HEK293 (cell line): ENCODE measurements around the gene SOHLH2.

Experiments
- CTCF ChIA-PET: fragments of 350-600 bp; formaldehyde crosslinking; extraction: SDS; loops from one replicate; lab custom pipeline; 2021; ENCODE audit warnings: antibody characterized with exemption; lab: Yijun Ruan, JAX
- POLR2A ChIA-PET: fragments of 300-600 bp; formaldehyde crosslinking; extraction: SDS; loops from one replicate; lab custom pipeline; 2020; ENCODE audit warnings: antibody characterized with exemption, inconsistent platforms; lab: Yijun Ruan, JAX
- H3K27ac ChIP-seq: fragments of 200-500 bp; sonication (Bioruptor generic); 2 replicates; pipeline ENCODE4 v1.5.1; 2014; ENCODE audit warnings: low read depth, low read length, control low read depth, inconsistent platforms; ENCODE audit errors: extremely low read depth
- H3K36me3 ChIP-seq, 2 experiments: fragments of 200-500 bp in 1 of 2; sonication (Bioruptor generic) in 1 of 2; 1 replicate in 1 of 2; 2 replicates in 1 of 2; pipeline ENCODE4 v1.5.1; 2014 to 2017; ENCODE audit warnings: inconsistent platforms in 2 of 2, low read length in 2 of 2; ENCODE audit not compliant: control insufficient read depth in 2 of 2, insufficient read depth in 1 of 2
- H3K4me1 ChIP-seq: fragments of 200-500 bp; sonication (Bioruptor generic); 2 replicates; pipeline ENCODE4 v1.5.1; 2014; ENCODE audit warnings: mild to moderate bottlenecking, low read length, inconsistent platforms; ENCODE audit not compliant: control insufficient read depth, insufficient read depth
- H3K4me3 ChIP-seq: 2 replicates; pipeline ENCODE4 v1.5.1; 2011; ENCODE audit warnings: low read depth, mild to moderate bottlenecking, control low read depth, low read length, moderate library complexity
- H3K9me3 ChIP-seq: fragments of 200-500 bp; sonication (Bioruptor generic); 2 replicates; pipeline ENCODE4 v1.5.1; 2014; ENCODE audit warnings: low read depth, low read length, inconsistent platforms; ENCODE audit not compliant: control insufficient read depth, insufficient read depth
- ATF2 ChIP-seq: fragments of 450-650 bp; formaldehyde crosslinking; IDR thresholded peaks from 2 replicates; pipeline ENCODE4 v1.5.1; 2016; ENCODE audit warnings: missing biosample characterization, missing genetic modification characterization, low read depth
- KLF1 ChIP-seq: fragments of 450-650 bp; formaldehyde crosslinking; IDR thresholded peaks from 2 replicates; pipeline ENCODE4 v1.5.1; 2016; ENCODE audit warnings: missing biosample characterization, missing genetic modification characterization
- SP2 ChIP-seq: fragments of 450-650 bp; formaldehyde crosslinking; IDR thresholded peaks from 2 replicates; pipeline ENCODE4 v1.5.1; 2016; ENCODE audit warnings: missing biosample characterization, missing genetic modification characterization
- SP3 ChIP-seq: fragments of 450-650 bp; formaldehyde crosslinking; IDR thresholded peaks from 2 replicates; pipeline ENCODE4 v1.5.1; 2016; ENCODE audit warnings: missing biosample characterization, missing genetic modification characterization
- YY1 ChIP-seq: fragments of 450-650 bp; formaldehyde crosslinking; IDR thresholded peaks from 2 replicates; pipeline ENCODE4 v1.5.1; 2018; ENCODE audit warnings: missing biosample characterization, missing genetic modification characterization
- ZNF221 ChIP-seq: fragments of 450-650 bp; formaldehyde crosslinking; IDR thresholded peaks from 2 replicates; pipeline ENCODE4 v1.5.1; 2017; ENCODE audit warnings: missing biosample characterization, missing genetic modification characterization, borderline replicate concordance
- ZNF223 ChIP-seq: fragments of 450-650 bp; formaldehyde crosslinking; IDR thresholded peaks from 2 replicates; pipeline ENCODE4 v1.5.1; 2016; ENCODE audit warnings: missing biosample characterization, missing genetic modification characterization
- ZNF341 ChIP-seq: fragments of 450-650 bp; formaldehyde crosslinking; IDR thresholded peaks from 2 replicates; pipeline ENCODE4; 2016; ENCODE audit warnings: low read depth, missing biosample characterization, missing genetic modification characterization
- ZNF423 ChIP-seq: fragments of 450-650 bp; formaldehyde crosslinking; IDR thresholded peaks from 2 replicates; pipeline ENCODE4 v1.5.1; 2016; ENCODE audit warnings: missing biosample characterization, missing genetic modification characterization
- ZNF488 ChIP-seq: fragments of 450-650 bp; formaldehyde crosslinking; IDR thresholded peaks from 2 replicates; pipeline ENCODE4 v1.5.1; 2016; ENCODE audit warnings: missing biosample characterization, missing genetic modification characterization
- ZNF571 ChIP-seq: fragments of 450-650 bp; formaldehyde crosslinking; IDR thresholded peaks from 2 replicates; pipeline ENCODE4 v1.5.0; 2017; ENCODE audit warnings: missing biosample characterization, missing genetic modification characterization
- ZNF596 ChIP-seq: fragments of 450-650 bp; IDR thresholded peaks from 2 replicates; pipeline ENCODE4 v1.5.0; 2018; ENCODE audit warnings: missing biosample characterization, mild to moderate bottlenecking, missing genetic modification characterization, moderate library complexity
- ZNF664 ChIP-seq: fragments of 450-650 bp; formaldehyde crosslinking; IDR thresholded peaks from 2 replicates; pipeline ENCODE4 v1.5.1; 2016; ENCODE audit warnings: missing biosample characterization, missing genetic modification characterization
- ZNF701 ChIP-seq: fragments of 450-650 bp; formaldehyde crosslinking; IDR thresholded peaks from 2 replicates; pipeline ENCODE4 v1.5.1; 2016; ENCODE audit warnings: missing biosample characterization, missing genetic modification characterization
- ZNF747 ChIP-seq: fragments of 450-650 bp; formaldehyde crosslinking; IDR thresholded peaks from 2 replicates; pipeline ENCODE4 v1.5.1; 2016; ENCODE audit warnings: missing biosample characterization, missing genetic modification characterization
- ZNF785 ChIP-seq: fragments of 450-650 bp; formaldehyde crosslinking; IDR thresholded peaks from 2 replicates; pipeline ENCODE4 v1.5.1; 2016; ENCODE audit warnings: missing biosample characterization, missing genetic modification characterization
- ZNF837 ChIP-seq: fragments of 450-650 bp; formaldehyde crosslinking; IDR thresholded peaks from 2 replicates; pipeline ENCODE4 v1.5.1; 2016; ENCODE audit warnings: missing biosample characterization, missing genetic modification characterization
- ZSCAN5A ChIP-seq: fragments of 450-650 bp; formaldehyde crosslinking; IDR thresholded peaks from 2 replicates; pipeline ENCODE4 v1.5.1; 2016; ENCODE audit warnings: missing biosample characterization, missing genetic modification characterization
- TF ChIP-seq, protein P1 (sequence below): fragments of 450-650 bp; formaldehyde crosslinking; IDR thresholded peaks from 2 replicates; pipeline ENCODE4 v1.5.1; 2016; ENCODE audit warnings: missing biosample characterization, missing genetic modification characterization, low read depth
- TF ChIP-seq, protein P2 (sequence below): fragments of 450-650 bp; formaldehyde crosslinking; IDR thresholded peaks from 2 replicates; pipeline ENCODE4 v1.5.1; 2016; ENCODE audit warnings: missing biosample characterization, missing genetic modification characterization

Gene SOHLH2

DNA sequence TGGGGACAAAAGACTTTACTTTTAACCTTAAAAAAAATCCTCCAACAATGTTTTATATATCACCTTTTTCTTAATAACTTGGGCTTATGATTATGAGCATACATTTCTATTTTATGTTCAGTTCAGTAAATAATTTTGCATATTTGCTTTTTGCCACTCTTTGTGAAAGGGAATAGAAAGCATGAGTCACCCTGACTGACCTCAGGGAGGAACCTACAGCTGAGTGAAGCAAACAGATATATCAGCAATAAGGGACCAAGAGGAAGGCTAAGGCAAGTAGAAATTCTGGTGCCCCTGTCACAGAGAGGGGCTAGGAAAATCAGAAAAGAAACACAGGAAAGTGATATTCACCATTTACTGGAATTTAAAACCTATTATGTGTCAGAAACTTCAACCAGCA, 37.2 kb upstream of the SOHLH2 start (continued):
- TF ChIP-seq ZSCAN5A (tag by site-specific recombination) = no peak
- TF ChIP-seq, all 188 proteins: peak for 0

DNA sequence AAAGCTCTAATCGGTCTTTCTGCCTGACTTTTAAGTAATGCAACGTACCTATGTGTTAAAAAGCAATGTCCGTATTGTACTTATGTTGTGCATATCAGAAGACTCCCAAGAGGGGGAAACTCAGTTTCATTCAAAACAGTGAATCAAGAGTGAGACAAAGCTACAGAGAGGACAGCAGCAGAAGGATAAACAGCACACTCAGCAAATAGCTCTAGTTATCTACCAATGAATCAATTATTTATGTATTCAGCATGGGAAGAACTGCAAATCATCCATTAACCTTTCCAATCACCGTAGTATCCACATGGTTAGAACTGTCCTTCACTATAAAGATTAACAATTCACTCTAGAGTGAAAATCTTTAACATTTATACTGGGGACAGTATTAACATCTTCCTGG, 36.7 kb upstream of the SOHLH2 start:
- ChIA-PET CTCF (interaction anchor here (1.8 kb wide), 1 partner anchor 24 kb away, joined by 6 read pairs; no protein-coding TSS in a partner anchor), POLR2A (no interaction called here)
- no peak overlapping the region for H3K4me3 ChIP-seq
- H3K36me3 ChIP-seq = no peaks in the 10 kb centered on the region
- no peaks in the 10 kb centered on the region for H3K9me3 ChIP-seq
- no peak for TF ChIP-seq SP2 (tag by site-specific recombination)
- no peak for TF ChIP-seq ATF2 (tag by site-specific recombination)
- TF ChIP-seq YY1 (tag by site-specific recombination) = no peak
- no peak for TF ChIP-seq ZNF664 (tag by site-specific recombination)
- no peak for TF ChIP-seq ZNF596 (tag by site-specific recombination)
- TF ChIP-seq ZNF747 (tag by site-specific recombination) = no peak
- TF ChIP-seq KLF1 (tag by site-specific recombination) = no peak
- TF ChIP-seq ZNF341 (tag by site-specific recombination) = no peak
- no peak for TF ChIP-seq SP3 (tag by site-specific recombination)
- no peak for TF ChIP-seq ZNF571
- TF ChIP-seq ZNF785 (tag by site-specific recombination) = no peak
- TF ChIP-seq, protein P1, sequence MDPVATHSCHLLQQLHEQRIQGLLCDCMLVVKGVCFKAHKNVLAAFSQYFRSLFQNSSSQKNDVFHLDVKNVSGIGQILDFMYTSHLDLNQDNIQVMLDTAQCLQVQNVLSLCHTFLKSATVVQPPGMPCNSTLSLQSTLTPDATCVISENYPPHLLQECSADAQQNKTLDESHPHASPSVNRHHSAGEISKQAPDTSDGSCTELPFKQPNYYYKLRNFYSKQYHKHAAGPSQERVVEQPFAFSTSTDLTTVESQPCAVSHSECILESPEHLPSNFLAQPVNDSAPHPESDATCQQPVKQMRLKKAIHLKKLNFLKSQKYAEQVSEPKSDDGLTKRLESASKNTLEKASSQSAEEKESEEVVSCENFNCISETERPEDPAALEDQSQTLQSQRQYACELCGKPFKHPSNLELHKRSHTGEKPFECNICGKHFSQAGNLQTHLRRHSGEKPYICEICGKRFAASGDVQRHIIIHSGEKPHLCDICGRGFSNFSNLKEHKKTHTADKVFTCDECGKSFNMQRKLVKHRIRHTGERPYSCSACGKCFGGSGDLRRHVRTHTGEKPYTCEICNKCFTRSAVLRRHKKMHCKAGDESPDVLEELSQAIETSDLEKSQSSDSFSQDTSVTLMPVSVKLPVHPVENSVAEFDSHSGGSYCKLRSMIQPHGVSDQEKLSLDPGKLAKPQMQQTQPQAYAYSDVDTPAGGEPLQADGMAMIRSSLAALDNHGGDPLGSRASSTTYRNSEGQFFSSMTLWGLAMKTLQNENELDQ (tag by site-specific recombination) = no peak
- TF ChIP-seq ZNF223 = no peak
- TF ChIP-seq ZNF423 (tag by site-specific recombination) = no peak
- no peak for TF ChIP-seq ZNF488 (tag by site-specific recombination)
- TF ChIP-seq ZNF221 (tag by site-specific recombination) = no peak
- TF ChIP-seq, protein P2, sequence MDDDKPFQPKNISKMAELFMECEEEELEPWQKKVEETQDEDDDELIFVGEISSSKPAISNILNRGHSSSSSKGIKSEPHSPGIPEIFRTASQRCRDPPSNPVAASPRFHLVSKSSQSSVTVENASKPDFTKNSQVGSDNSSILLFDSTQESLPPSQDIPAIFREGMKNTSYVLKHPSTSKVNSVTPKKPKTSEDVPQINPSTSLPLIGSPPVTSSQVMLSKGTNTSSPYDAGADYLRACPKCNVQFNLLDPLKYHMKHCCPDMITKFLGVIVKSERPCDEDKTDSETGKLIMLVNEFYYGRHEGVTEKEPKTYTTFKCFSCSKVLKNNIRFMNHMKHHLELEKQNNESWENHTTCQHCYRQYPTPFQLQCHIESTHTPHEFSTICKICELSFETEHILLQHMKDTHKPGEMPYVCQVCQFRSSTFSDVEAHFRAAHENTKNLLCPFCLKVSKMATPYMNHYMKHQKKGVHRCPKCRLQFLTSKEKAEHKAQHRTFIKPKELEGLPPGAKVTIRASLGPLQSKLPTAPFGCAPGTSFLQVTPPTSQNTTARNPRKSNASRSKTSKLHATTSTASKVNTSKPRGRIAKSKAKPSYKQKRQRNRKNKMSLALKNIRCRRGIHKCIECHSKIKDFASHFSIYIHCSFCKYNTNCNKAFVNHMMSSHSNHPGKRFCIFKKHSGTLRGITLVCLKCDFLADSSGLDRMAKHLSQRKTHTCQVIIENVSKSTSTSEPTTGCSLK = no peak
- no peak for TF ChIP-seq ZNF837 (tag by site-specific recombination)
- TF ChIP-seq ZNF701 (tag by site-specific recombination) = no peak
- no peak overlapping the region for H3K27ac ChIP-seq
- no peaks in the 10 kb centered on the region for H3K4me1 ChIP-seq
